CD4-positive, alpha-beta memory T cell (primary cell): Measurements from ENCODE around the gene MARK4. TPM values are rescaled to one million over a fixed set of nuclear protein-coding genes. Genes with fewer than 3 reads are reported as not detected.
A peak's percentile ranks its signal among the peaks of the same experiment; 100 is the strongest.

Source experiments
- CTCF ChIA-PET: fragments of 350-600 bp; sonication (Branson Sonifier 250); formaldehyde crosslinking; loops from one replicate; lab custom pipeline; 2021; ENCODE audit warnings: inconsistent platforms; ENCODE audit not compliant: partially characterized antibody; lab: Charles Lee
- POLR2A ChIA-PET: fragments of 350-600 bp; sonication (Branson Sonifier 250); formaldehyde crosslinking; loops from one replicate; lab custom pipeline; 2021; ENCODE audit not compliant: partially characterized antibody; lab: Charles Lee
- DNase-seq, 5 donors: peaks; one replicate each; pipeline versions ENCODE4 v3.0.0 to v3.0.0-alpha.2; 2020 to 2022; ENCODE audit warnings: mixed read lengths in 1 of 5
- H3K27ac ChIP-seq: one replicate; pipeline ENCODE4 v1.7.0; 2013; ENCODE audit warnings: low read depth, low read length
- H3K27me3 ChIP-seq: 2 replicates; pipeline ENCODE4 v1.7.0; 2013; ENCODE audit warnings: mild to moderate bottlenecking, low read length, moderate library complexity; ENCODE audit not compliant: insufficient read depth
- H3K36me3 ChIP-seq: 2 replicates; pipeline ENCODE4 v1.7.0; 2013; ENCODE audit warnings: mild to moderate bottlenecking, low read length, moderate library complexity; ENCODE audit not compliant: insufficient read depth
- H3K4me1 ChIP-seq: 2 replicates; pipeline ENCODE4 v1.7.0; 2013; ENCODE audit warnings: mild to moderate bottlenecking, low read length, moderate library complexity; ENCODE audit not compliant: insufficient read depth
- H3K4me3 ChIP-seq, 2 donors: one replicate each; pipeline ENCODE4 v1.7.0; 2013; ENCODE audit warnings: low read length in 2 of 2, mild to moderate bottlenecking in 1 of 2
- H3K9me3 ChIP-seq, 2 donors: one replicate each; pipeline ENCODE4 v1.7.0; 2013; ENCODE audit warnings: low read length in 2 of 2, control low read depth in 1 of 2; ENCODE audit not compliant: control insufficient read depth in 1 of 2
- H3K27ac Mint-ChIP-seq, 7 donors: one replicate each; pipeline ENCODE4 v1.8.0; 2020 to 2021; ENCODE audit warnings: mixed read lengths in 7 of 7, mild to moderate bottlenecking in 6 of 7, inconsistent platforms in 3 of 7, moderate library complexity in 3 of 7
- H3K27me3 Mint-ChIP-seq, 2 donors: one replicate each; pipeline ENCODE4 v1.8.0; 2020 to 2021; ENCODE audit warnings: mixed read lengths in 2 of 2
- H3K36me3 Mint-ChIP-seq, 2 donors: one replicate each; pipeline ENCODE4 v1.8.0; 2020 to 2021; ENCODE audit warnings: mixed read lengths in 2 of 2, inconsistent platforms in 1 of 2, mild to moderate bottlenecking in 1 of 2
- H3K4me1 Mint-ChIP-seq, 4 donors: one replicate each; pipeline ENCODE4 v1.8.0; 2020 to 2021; ENCODE audit warnings: mixed read lengths in 4 of 4, mild to moderate bottlenecking in 1 of 4
- H3K4me3 Mint-ChIP-seq, 8 donors: one replicate each; pipeline ENCODE4 v1.8.0; 2020 to 2021; ENCODE audit warnings: mixed read lengths in 8 of 8, mild to moderate bottlenecking in 7 of 8, moderate library complexity in 6 of 8, inconsistent platforms in 3 of 8
- H3K9me3 Mint-ChIP-seq, 8 donors: one replicate each; pipeline ENCODE4 v1.8.0; 2020 to 2021; ENCODE audit warnings: mixed read lengths in 8 of 8, mild to moderate bottlenecking in 5 of 8, inconsistent platforms in 3 of 8, moderate library complexity in 1 of 8
- intact Hi-C: fragments of 100-400 bp; cut with micrococcal nuclease; formaldehyde crosslinking; loops from one replicate; pipeline ENCODE4 v1.15.1; 2023
- polyA plus RNA-seq, 2 donors: library from polyadenylated mRNA; unstranded; fragments of 300-500 nt; fragmentation: Illumina TruSeq; gene quantifications; one replicate each; pipeline ENCODE4 v1.2.3, GENCODE V29; 2021
- total RNA-seq, 2 experiments: library from RNA; stranded (reverse); gene quantifications; one replicate each; pipeline ENCODE4 v1.2.3, GENCODE V29; 2021

The MARK4 gene
- total and polyA plus RNA-seq, 4 experiments from 2014 or later, result 0.11 to 25.2 (median 13.0) TPM

GRCh38 chr19:45352062-45352461 is 101.0 kb downstream of the MARK4 start:
- peaks cover 0 to 3% (median 0%) of the 10 kb centered on the region in 4 donors for H3K4me1 Mint-ChIP-seq
- Histone ChIP-seq H3K36me3 (peaks cover 12% of the 10 kb centered on the region), H3K27ac (no peak overlapping the region), H3K4me3 (no peak overlapping the region), H3K9me3 (no peaks in the 10 kb centered on the region), H3K27me3 (no peaks in the 10 kb centered on the region), H3K4me1 (no peaks in the 10 kb centered on the region)
- DNase-seq, result no peak
- no peak overlapping the region for H3K27ac Mint-ChIP-seq
- no peaks in the 10 kb centered on the region for H3K27me3 Mint-ChIP-seq
- ChIA-PET CTCF (interaction anchor here (0.6 kb wide), 1 partner anchor 237 kb away, joined by 3 read pairs; no protein-coding TSS in a partner anchor), POLR2A (no interaction called here)
- intact Hi-C loops, result no loop called here
- H3K4me3 Mint-ChIP-seq, result no peak overlapping the region
- peaks cover 0 to 2% (median 0%) of the 10 kb centered on the region in 8 donors for H3K9me3 Mint-ChIP-seq
- peaks cover 15 to 18% of the 10 kb centered on the region in 2 donors for H3K36me3 Mint-ChIP-seq

DNA sequence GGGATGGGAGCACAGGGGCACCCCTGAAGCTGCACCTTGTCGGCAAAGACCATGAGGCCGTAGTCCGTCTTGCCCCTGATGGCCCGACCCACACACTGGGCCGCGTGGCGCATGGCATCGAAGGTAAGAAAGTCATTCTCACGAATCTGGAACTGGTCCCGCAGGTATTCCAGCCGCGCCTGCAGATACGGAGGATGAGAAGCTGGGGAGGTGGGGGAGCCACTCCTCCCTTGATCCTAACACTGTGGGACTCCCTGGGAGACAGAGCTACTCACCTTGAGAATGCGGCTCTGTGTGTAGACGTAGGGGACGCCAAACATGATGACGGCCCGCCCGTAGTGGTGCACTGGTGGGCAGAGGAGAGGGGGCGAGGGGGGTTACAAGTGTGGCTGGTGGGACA is 101.4 kb downstream of the MARK4 start:
- intact Hi-C loops, result no loop called here

DNA sequence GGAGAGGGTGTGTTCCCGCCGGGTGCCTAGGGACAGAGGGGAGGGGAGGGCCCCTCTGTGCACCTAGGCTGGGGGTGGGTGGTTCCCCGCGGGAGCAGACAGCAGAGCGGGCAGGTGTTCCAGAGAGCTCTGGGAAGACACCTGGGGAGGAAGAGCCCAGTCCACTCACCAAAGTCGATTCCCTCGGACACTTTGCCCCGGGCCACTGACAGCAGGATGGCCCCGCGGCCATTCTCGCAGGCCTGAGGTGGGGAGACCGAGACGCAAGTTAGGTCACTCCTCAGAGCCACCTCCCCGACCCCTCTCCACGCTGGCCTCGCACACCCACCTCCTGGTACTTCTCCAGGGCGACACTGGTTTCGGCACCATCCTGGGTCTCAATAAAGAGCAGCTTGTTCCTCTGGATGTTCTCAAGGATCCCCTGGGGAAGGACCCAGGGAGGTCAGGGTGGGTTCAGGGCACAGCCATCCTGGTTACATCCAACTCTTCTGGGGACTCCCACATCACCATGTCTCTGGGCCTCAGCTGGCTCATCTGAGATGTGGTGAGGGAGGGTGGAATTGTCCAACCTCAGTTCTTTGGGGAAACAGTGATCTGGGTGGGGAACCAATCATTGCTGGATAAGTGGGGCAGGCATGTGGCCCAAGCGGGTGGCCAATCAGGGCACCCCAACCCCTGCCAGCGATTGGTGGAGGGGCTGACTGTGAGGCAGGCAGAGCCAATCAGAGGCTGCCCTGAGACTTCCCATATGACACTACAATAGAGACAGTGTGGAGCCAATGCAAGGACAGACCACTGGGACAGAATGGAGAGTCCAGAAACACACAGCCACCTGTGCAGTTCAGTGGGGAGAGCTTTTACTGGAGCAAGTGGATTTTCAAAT is 102.1 kb downstream of the MARK4 start:
- no peak for DNase-seq
- H3K27me3 Mint-ChIP-seq, result no peaks in the 10 kb centered on the region
- H3K4me3 ChIP-seq, result no peak overlapping the region
- CTCF ChIA-PET, result no interaction called here
- no peak overlapping the region for H3K27ac ChIP-seq
- H3K4me1 Mint-ChIP-seq, result peaks cover 0 to 3% (median 0%) of the 10 kb centered on the region in 4 donors
- H3K4me1 ChIP-seq, result no peaks in the 10 kb centered on the region
- peak overlapping the region in 2 of 7 donors; percentile 21 to 77 for H3K27ac Mint-ChIP-seq
- H3K27me3 ChIP-seq, result no peaks in the 10 kb centered on the region
- intact Hi-C loops, result no loop called here
- peaks cover 0 to 2% (median 0%) of the 10 kb centered on the region in 8 donors for H3K9me3 Mint-ChIP-seq
- peaks cover 16 to 18% of the 10 kb centered on the region in 2 donors for H3K36me3 Mint-ChIP-seq
- POLR2A ChIA-PET, result no interaction called here
- H3K9me3 ChIP-seq, result no peaks in the 10 kb centered on the region
- peaks cover 12% of the 10 kb centered on the region for H3K36me3 ChIP-seq
- no peak overlapping the region for H3K4me3 Mint-ChIP-seq

More for the DNA sequence above, 101.4 kb downstream of the MARK4 start:
- Mint-ChIP-seq H3K9me3 (peaks cover 0 to 2% (median 0%) of the 10 kb centered on the region in 8 donors), H3K27me3 (no peaks in the 10 kb centered on the region), H3K4me3 (no peak overlapping the region), H3K36me3 (peaks cover 15 to 18% of the 10 kb centered on the region in 2 donors), H3K4me1 (peaks cover 0 to 3% (median 0%) of the 10 kb centered on the region in 4 donors), H3K27ac (no peak overlapping the region)
- ChIA-PET CTCF (interaction anchor here (0.6 kb wide), 1 partner anchor 238 kb away, joined by 3 read pairs; no protein-coding TSS in a partner anchor), POLR2A (no interaction called here)
- no peak for DNase-seq
- H3K36me3 ChIP-seq, result peaks cover 12% of the 10 kb centered on the region
- H3K27me3 ChIP-seq, result no peaks in the 10 kb centered on the region
- H3K9me3 ChIP-seq, result no peaks in the 10 kb centered on the region
- H3K4me1 ChIP-seq, result no peaks in the 10 kb centered on the region
- H3K27ac ChIP-seq, result no peak overlapping the region
- no peak overlapping the region for H3K4me3 ChIP-seq

DNA sequence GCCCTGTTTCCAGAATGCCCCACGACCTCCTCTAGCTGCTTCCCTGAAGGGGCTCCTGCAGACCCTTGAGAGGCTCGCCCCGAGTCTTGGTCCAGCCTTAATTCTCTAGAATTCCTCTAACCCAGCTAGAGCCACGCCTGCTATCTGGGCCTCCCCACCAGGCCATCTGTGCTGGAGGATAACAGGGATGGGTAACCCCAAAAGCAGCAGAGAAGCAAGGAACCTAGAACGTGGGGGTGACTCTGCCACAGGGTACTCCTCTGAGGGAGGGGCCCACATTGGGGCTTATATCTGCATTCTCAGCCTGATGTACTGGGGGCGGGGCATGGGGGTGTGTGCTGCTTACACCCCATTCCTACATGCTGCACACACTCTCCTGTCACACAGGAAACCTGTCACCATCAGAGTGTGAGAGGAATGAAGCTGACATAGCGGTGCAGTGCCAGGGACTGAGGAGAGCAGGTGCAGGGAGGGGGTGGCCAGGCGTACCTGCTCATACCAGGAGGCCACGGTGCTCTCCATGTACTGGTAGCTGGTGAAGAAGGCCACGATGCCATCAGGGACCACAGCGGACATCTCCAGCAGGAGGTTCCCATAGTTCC is 103.3 kb downstream of the MARK4 start:
- H3K27ac Mint-ChIP-seq, result no peak overlapping the region
- peaks cover 0 to 3% (median 0%) of the 10 kb centered on the region in 4 donors for H3K4me1 Mint-ChIP-seq
- Histone ChIP-seq H3K27me3 (no peaks in the 10 kb centered on the region), H3K4me1 (no peaks in the 10 kb centered on the region), H3K4me3 (no peak overlapping the region), H3K27ac (no peak overlapping the region), H3K9me3 (no peaks in the 10 kb centered on the region), H3K36me3 (peaks cover 12% of the 10 kb centered on the region)
- ChIA-PET POLR2A (no interaction called here), CTCF (no interaction called here)
- intact Hi-C loops, result no loop called here
- no peak overlapping the region for H3K4me3 Mint-ChIP-seq
- H3K36me3 Mint-ChIP-seq, result peaks cover 22 to 25% of the 10 kb centered on the region in 2 donors
- DNase-seq, result no peak
- H3K27me3 Mint-ChIP-seq, result no peaks in the 10 kb centered on the region
- peaks cover 0 to 2% (median 0%) of the 10 kb centered on the region in 8 donors for H3K9me3 Mint-ChIP-seq

Other genes starting within 250 kb of the MARK4 start
- 10 to 100 TPM; 38.8 to 39.8 TPM for gene RELB, start 249.8 kb upstream of the MARK4 start, total RNA-seq
- 10 to 100 TPM; 19.7 to 31.2 TPM for gene RELB, start 249.8 kb upstream of the MARK4 start, polyA plus RNA-seq
- gene CLASRP, start 212.2 kb upstream of the MARK4 start, total RNA-seq, result 100 to 1,000 TPM; 156 to 163 TPM
- gene CLASRP, start 212.2 kb upstream of the MARK4 start, polyA plus RNA-seq, result 10 to 100 TPM in 1 of 2 donors, 1 to 10 TPM in 1; 3.8 to 12.7 TPM
- 1 to 10 TPM; 1.7 to 1.9 TPM for gene ZNF296, start 174.8 kb upstream of the MARK4 start, total RNA-seq
- 1 to 10 TPM in 1 of 2 donors, under 1 TPM in 1; 0.98 to 3.2 TPM for gene ZNF296, start 174.8 kb upstream of the MARK4 start, polyA plus RNA-seq
- gene GEMIN7, start 172.0 kb upstream of the MARK4 start, total RNA-seq, result 10 to 100 TPM; 15.9 to 17.6 TPM
- gene GEMIN7, start 172.0 kb upstream of the MARK4 start, polyA plus RNA-seq, result 10 to 100 TPM; 34.9 to 75.3 TPM
- 10 to 100 TPM; 25.2 to 26.2 TPM for gene PPP1R37, start 158.1 kb upstream of the MARK4 start, total RNA-seq
- 1 to 10 TPM in 1 of 2 donors, under 1 TPM in 1; 0.31 to 1.4 TPM for gene PPP1R37, start 158.1 kb upstream of the MARK4 start, polyA plus RNA-seq
- gene NKPD1, start 90.3 kb upstream of the MARK4 start, total RNA-seq, result 1 to 10 TPM in 1 of 2 experiments, under 1 TPM in 1; 0.80 to 1.2 TPM
- under 1 TPM in 1 of 2 donors, not detected in 1; 0.61 TPM for gene NKPD1, start 90.3 kb upstream of the MARK4 start, polyA plus RNA-seq
- 10 to 100 TPM; 49.1 to 51.9 TPM for gene TRAPPC6A, start 73.0 kb upstream of the MARK4 start, total RNA-seq
- gene TRAPPC6A, start 73.0 kb upstream of the MARK4 start, polyA plus RNA-seq, result 100 to 1,000 TPM; 160 to 246 TPM
- gene BLOC1S3, start 72.5 kb upstream of the MARK4 start, total RNA-seq, result 10 to 100 TPM; 26.5 to 29.9 TPM
- gene BLOC1S3, start 72.5 kb upstream of the MARK4 start, polyA plus RNA-seq, result 10 to 100 TPM in 1 of 2 donors, 1 to 10 TPM in 1; 5.3 to 15.4 TPM
- gene EXOC3L2, start 5.9 kb upstream of the MARK4 start, total RNA-seq, result not detected
- not detected for gene EXOC3L2, start 5.9 kb upstream of the MARK4 start, polyA plus RNA-seq
- gene CKM, start 71.6 kb downstream of the MARK4 start, total RNA-seq, result not detected
- gene CKM, start 71.6 kb downstream of the MARK4 start, polyA plus RNA-seq, result not detected
- not detected for gene KLC3, start 89.5 kb downstream of the MARK4 start, total RNA-seq
- gene KLC3, start 89.5 kb downstream of the MARK4 start, polyA plus RNA-seq, result not detected
- gene ERCC2, start 119.3 kb downstream of the MARK4 start, total RNA-seq, result 10 to 100 TPM; 17.9 to 19.3 TPM
- 1 to 10 TPM; 5.1 to 9.2 TPM for gene ERCC2, start 119.3 kb downstream of the MARK4 start, polyA plus RNA-seq
- gene PPP1R13L, start 153.8 kb downstream of the MARK4 start, total RNA-seq, result 10 to 100 TPM; 10.3 to 13.0 TPM
- under 1 TPM; 0.66 to 0.76 TPM for gene PPP1R13L, start 153.8 kb downstream of the MARK4 start, polyA plus RNA-seq
- 1 to 10 TPM; 2.0 to 2.9 TPM for gene POLR1G, start 155.4 kb downstream of the MARK4 start, total RNA-seq
- 1 to 10 TPM; 1.2 to 8.4 TPM for gene POLR1G, start 155.4 kb downstream of the MARK4 start, polyA plus RNA-seq
- 10 to 100 TPM; 46.6 to 46.9 TPM for gene ERCC1, start 172.6 kb downstream of the MARK4 start, total RNA-seq
- 10 to 100 TPM; 36.2 to 38.3 TPM for gene ERCC1, start 172.6 kb downstream of the MARK4 start, polyA plus RNA-seq
- gene FOSB, start 216.7 kb downstream of the MARK4 start, total RNA-seq, result 1 to 10 TPM; 4.2 to 4.7 TPM
- 10 to 100 TPM; 12.5 to 17.1 TPM for gene FOSB, start 216.7 kb downstream of the MARK4 start, polyA plus RNA-seq
- gene RTN2, start 245.8 kb downstream of the MARK4 start, total RNA-seq, result 1 to 10 TPM in 1 of 2 experiments, under 1 TPM in 1; 0.14 to 1.1 TPM
- under 1 TPM in 1 of 2 donors, not detected in 1; 0.48 TPM for gene RTN2, start 245.8 kb downstream of the MARK4 start, polyA plus RNA-seq
- 1 to 10 TPM; 5.8 to 7.9 TPM for gene PPM1N, start 247.2 kb downstream of the MARK4 start, total RNA-seq
- 1 to 10 TPM; 3.7 to 4.0 TPM for gene PPM1N, start 247.2 kb downstream of the MARK4 start, polyA plus RNA-seq